NCI-H526 (cell line): Measurements from ENCODE around the gene ARHGAP26.

Source experiments
- DNase-seq, 2 experiments: peaks; one replicate each; lab custom pipeline; 2025; lab: John Stamatoyannopoulos, UW

The ARHGAP26 gene

DNA sequence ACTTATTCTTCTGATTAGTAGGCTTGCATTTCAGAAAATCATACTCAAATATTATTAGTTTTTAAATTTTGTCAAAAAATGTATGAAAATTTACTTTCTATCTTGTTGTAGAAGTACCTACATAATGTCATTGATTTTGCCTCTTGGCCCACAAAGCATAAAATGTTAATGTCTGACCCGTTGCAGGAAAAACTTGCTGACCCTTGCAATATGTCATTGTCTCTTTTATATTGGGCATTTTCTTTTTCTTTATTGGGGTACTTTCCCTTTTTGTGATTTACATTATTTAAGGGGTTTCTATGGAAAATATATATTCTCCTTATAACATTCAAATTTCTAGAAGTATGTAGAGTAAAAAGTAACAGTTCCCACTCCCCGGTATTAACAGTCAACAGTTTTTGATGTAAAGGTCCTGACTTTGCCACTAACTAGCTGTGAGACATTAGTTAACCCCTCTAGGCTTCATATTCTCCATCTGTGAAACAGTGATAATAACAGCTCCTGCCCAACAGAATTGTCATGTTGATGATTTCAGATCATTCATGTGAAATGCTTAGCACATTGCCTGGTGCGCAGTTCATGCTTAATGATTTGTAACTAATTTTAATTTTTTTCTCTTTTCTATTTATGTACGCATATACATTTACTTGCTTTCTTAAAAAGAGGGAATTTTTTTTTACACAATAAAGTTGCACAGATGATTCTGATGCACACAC, 243.2 kb downstream of the ARHGAP26 start:
- no peak for DNase-seq

DNA sequence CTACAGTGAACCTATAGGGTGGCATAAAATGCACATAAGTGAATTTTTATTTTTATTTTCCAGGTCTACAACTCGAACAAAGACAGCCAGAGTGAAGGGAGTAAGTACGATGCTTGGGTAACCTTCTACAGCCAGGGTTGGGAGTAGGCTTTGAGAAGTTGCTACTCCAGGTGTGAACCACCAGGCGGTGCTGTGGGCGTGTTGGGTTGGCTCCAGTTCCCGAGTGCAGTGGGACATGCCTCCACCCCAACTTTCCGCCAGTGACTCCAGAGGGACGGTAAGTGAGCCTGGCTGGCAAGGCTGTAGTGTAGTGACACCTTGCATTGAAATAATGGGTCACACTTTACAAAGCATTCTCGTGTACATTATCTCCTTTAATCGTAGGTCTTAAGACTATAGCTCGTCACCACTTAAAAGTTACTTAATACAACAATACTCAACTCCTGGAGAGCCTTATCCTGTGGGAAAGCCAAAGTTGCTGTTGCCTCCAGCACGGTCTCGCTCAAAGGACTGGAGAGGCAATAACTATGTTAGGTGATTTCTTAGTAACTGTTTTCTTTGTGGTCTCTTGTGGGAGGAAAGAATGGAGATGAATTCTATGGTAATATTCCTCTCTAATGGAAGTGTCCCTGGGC, 244.0 kb downstream of the ARHGAP26 start:
- DNase-seq = peak in 1 of 2 experiments; percentile 40

DNA sequence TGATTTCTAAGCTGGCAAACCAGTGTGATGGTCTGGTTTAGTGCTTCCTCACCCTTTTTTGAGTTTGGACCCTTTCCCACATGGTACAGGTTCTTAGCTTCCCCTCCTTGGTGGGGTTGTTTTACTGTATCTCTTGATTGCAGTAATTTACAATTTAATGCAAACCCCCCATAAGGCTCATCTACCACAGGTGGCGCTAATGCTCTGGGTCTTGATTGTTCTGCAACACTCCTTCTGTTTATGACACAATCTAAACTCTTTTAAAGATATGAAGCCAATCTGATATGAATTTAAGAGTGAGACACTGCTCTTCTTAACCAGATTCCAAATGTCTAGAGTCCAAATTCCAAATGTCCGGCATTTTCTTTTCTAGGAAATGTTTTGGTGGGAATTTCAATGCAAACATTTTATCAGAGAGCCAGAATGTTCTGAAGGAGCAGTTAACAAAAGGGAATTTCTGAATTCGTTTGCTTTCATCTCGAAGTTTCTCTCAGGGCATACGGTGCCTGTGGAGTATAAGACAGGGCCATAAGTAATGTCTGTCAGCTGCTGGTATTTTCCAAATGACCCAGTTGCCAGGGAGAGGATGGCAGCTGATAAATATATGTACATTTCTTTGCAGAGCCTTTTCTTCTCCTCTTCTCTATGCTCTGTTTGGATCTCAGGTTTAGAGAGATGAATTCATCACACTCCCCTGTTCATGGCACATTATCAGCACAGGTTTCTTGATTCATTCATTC, 246.8 kb downstream of the ARHGAP26 start:
- DNase-seq = peak; percentile 54 to 58

- no peak for DNase-seq
Measured at GRCh38 chr5:143017541-143017940, 247.4 kb downstream of the ARHGAP26 start.

- no peak for DNase-seq
Measured at GRCh38 chr5:143017992-143018391, 247.8 kb downstream of the ARHGAP26 start.

GRCh38 chr5:143019157-143019556, 249.0 kb downstream of the ARHGAP26 start:
- no peak for DNase-seq

DNA sequence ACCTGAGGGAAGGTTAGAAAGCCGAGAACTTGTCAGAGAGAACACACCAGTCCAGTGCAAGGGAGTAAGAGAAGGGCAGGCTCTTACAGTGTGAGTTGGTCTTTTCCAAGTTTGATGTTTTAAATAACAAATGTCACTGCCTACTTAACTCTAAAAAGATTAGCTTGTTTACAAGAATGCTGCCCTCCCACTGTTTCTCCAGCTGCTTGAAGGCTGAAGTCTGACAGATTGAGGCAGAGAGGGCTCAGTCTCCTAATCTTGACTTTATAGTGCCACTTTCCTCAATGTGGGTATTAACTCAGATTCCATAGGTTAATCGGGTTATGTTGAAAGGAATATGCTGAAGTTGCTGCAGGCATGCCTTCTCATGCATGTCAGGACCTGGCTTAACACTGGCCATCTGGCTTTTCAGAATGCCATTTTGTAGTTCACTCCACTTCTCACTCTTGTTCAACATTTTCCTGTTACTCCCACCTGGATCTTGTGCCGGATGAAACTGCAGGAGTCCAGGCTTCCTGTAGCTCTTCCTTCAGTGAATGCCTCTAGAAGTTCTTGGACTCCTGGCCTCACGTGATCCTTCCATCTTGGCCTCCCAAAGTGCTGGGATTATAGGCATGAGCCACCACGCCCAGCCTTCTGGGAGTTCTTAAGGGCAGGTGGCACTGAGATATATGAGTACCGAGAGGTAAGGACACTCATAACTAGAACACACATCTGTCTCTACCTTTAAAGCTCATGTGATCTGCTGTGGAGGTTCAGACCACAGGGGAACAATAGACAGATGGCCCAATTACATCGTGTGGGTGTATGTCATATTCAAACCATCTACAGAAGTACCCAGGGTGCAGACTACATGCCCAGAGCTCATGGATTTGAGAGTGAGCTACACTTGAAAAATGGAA, 249.7 kb downstream of the ARHGAP26 start:
- DNase-seq = no peak

GRCh38 chr5:143021595-143021994, 251.4 kb downstream of the ARHGAP26 start:
- no peak for DNase-seq

- DNase-seq = no peak
Measured at GRCh38 chr5:143023411-143024096, 253.4 kb downstream of the ARHGAP26 start.

DNA sequence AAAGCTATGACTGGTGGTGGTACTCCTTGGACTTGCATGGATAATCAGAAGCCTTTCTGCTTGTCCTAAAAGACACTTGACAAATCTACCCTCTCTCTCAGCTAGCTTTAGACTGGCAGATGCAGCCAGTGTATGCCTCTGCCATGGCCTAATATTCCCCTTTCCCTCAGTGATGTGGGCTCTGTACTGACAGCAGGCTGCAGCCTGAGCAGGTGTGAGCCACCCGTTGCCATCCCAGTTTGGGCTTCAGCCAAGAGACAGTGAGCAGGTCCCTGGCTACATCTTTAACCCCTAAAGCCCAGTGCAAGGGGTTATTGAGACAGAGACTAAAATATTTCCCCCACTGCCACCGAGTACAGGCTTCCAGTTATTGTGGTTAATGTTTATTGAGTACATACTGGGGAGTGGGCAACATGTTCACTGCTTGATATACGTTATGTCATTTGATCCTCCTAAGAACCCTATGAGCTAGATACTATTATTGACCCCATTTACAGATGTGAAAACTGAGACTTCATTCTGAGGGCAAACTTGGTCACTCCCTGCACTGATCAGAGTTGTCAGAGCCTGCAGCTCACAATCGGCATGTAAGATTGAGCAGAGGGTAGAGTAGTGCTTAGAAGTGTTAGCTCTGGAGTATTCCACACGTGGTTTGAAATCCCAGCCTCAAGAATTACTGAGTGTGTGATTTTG, 254.2 kb downstream of the ARHGAP26 start:
- no peak for DNase-seq

GRCh38 chr5:143025376-143025775, 255.2 kb downstream of the ARHGAP26 start:
- DNase-seq = no peak

DNA sequence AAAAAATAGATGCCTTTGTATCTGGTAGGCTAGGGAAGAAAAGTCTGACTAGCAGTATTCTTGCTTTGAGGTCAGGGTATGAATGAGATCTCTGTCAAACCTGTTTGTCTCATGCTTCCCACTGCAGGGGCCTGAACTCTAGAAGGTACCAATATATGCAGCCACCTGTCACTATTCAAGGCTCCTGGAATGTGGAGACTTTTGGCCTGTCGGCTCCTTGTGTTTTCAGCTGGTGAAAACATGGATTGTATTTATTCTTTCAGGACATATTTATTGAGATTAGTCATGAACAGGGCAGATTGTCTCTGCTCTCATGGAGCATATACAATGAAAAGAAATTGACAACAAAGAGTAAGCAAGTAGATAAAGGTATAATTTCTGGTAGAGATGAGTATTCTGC, 255.8 kb downstream of the ARHGAP26 start:
- DNase-seq = no peak

GRCh38 chr5:143026380-143026779, 256.2 kb downstream of the ARHGAP26 start:
- DNase-seq = no peak

GRCh38 chr5:143029293-143029692, 259.1 kb downstream of the ARHGAP26 start:
- DNase-seq = no peak

- no peak for DNase-seq
Measured at GRCh38 chr5:143030349-143030748, 260.2 kb downstream of the ARHGAP26 start.

- no peak for DNase-seq
Measured at GRCh38 chr5:143031781-143032580, 261.8 kb downstream of the ARHGAP26 start.

GRCh38 chr5:143032581-143032836, 262.3 kb downstream of the ARHGAP26 start:
- no peak for DNase-seq

GRCh38 chr5:143033535-143034250, 263.5 kb downstream of the ARHGAP26 start:
- no peak for DNase-seq

GRCh38 chr5:143036146-143036927, 266.2 kb downstream of the ARHGAP26 start:
- no peak for DNase-seq
